ENCODE results near the gene WDR44. TPM values are rescaled to one million over a fixed set of nuclear protein-coding genes. Genes with fewer than 3 reads are reported as not detected.

WDR44 gene
- total and polyA plus RNA-seq, 10 of the 15 experiments (the other 5 are each of a cell fraction or from before 2014, with no cell fraction given), result 3.4 to 14.0 (median 11.6) TPM

DNA sequence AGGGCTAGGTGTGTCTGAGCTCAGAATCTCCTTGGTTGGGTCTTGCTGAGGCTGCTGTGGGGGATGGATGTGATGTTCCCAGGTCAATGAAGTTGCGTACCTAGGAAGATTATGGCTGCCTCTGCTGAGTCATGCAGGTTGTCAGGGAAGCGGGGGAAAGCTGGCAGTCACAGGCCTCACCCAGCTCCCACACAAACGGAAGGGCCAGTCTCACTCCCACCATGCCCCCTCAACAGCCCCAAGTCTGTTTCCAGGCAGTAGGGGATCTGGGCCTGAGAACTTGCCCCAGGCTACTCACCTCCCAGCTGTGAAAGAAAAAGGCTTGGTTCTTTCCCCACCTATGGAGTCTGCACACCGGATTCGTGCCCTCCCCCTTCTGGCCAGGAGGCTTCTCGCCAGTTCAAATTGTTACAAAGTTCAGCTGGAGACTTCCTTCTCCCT lies 72.9 kb downstream of the WDR44 start (continued):
- TF ChIP-seq, protein P1, sequence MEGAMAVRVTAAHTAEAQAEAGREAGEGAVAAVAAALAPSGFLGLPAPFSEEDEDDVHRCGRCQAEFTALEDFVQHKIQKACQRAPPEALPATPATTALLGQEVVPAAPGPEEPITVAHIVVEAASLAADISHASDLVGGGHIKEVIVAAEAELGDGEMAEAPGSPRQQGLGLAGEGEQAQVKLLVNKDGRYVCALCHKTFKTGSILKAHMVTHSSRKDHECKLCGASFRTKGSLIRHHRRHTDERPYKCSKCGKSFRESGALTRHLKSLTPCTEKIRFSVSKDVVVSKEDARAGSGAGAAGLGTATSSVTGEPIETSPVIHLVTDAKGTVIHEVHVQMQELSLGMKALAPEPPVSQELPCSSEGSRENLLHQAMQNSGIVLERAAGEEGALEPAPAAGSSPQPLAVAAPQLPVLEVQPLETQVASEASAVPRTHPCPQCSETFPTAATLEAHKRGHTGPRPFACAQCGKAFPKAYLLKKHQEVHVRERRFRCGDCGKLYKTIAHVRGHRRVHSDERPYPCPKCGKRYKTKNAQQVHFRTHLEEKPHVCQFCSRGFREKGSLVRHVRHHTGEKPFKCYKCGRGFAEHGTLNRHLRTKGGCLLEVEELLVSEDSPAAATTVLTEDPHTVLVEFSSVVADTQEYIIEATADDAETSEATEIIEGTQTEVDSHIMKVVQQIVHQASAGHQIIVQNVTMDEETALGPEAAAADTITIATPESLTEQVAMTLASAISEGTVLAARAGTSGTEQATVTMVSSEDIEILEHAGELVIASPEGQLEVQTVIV (IDR thresholded peaks at IDR 0.05; ENCODE audit: borderline replicate concordance, partially characterized antibody), result no peak
- no peak for TF ChIP-seq STAT1 (conservative IDR thresholded peaks at IDR 0.05)
- TF ChIP-seq, protein P2, sequence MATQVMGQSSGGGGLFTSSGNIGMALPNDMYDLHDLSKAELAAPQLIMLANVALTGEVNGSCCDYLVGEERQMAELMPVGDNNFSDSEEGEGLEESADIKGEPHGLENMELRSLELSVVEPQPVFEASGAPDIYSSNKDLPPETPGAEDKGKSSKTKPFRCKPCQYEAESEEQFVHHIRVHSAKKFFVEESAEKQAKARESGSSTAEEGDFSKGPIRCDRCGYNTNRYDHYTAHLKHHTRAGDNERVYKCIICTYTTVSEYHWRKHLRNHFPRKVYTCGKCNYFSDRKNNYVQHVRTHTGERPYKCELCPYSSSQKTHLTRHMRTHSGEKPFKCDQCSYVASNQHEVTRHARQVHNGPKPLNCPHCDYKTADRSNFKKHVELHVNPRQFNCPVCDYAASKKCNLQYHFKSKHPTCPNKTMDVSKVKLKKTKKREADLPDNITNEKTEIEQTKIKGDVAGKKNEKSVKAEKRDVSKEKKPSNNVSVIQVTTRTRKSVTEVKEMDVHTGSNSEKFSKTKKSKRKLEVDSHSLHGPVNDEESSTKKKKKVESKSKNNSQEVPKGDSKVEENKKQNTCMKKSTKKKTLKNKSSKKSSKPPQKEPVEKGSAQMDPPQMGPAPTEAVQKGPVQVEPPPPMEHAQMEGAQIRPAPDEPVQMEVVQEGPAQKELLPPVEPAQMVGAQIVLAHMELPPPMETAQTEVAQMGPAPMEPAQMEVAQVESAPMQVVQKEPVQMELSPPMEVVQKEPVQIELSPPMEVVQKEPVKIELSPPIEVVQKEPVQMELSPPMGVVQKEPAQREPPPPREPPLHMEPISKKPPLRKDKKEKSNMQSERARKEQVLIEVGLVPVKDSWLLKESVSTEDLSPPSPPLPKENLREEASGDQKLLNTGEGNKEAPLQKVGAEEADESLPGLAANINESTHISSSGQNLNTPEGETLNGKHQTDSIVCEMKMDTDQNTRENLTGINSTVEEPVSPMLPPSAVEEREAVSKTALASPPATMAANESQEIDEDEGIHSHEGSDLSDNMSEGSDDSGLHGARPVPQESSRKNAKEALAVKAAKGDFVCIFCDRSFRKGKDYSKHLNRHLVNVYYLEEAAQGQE (IDR thresholded peaks at IDR 0.05; ENCODE audit: low read depth, low read length), result no peak

DNA sequence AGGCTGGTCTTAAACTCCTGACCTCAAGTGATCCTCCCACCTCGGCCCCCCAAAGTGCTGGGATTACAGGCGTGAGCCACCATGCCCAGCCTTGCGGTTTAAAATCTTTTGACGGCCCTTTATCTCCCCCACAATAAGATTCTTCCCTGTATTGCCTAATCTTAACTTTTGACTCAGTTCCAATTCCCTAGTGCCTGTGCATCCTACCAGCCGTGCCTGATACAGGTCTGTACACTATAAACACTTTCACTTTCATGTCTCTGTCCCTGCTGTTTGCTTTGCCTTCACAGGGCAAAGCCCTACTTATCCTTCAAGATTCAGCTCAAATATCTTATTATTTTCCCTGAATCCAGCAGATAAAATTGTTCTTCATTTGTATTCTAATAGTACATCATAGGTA lies 74.6 kb downstream of the WDR44 start:
- CTCF ChIA-PET, result no interaction called here
- FAIRE-seq, result no peak
- no peak for DNase-seq (ENCODE audit: low read depth, low spot score)
- Histone ChIP-seq H3K4me1 (ENCODE audit: control insufficient read depth, insufficient read depth, low read length) (no peaks in the 10 kb centered on the region), H2AFZ (ENCODE audit: control insufficient read depth, low read depth, low read length) (no peak overlapping the region), H3K4me3 (no peak overlapping the region), H3K4me2 (ENCODE audit: control insufficient read depth, insufficient read depth) (no peak overlapping the region), H3K27ac (ENCODE audit: control insufficient read depth, insufficient read depth) (no peak overlapping the region), H4K20me1 (ENCODE audit: control insufficient read depth, insufficient read depth) (no peaks in the 10 kb centered on the region), H3K27me3 (replicated peaks in 1 of 2; ENCODE audit: control insufficient read depth in 2 of 2, insufficient read depth in 2 of 2, low read length in 1 of 2) (no peaks in the 10 kb centered on the region), H3K79me2 (ENCODE audit: control insufficient read depth, insufficient read depth, low read length) (no peaks in the 10 kb centered on the region), H3K9me3 (replicated peaks; ENCODE audit: control insufficient read depth, insufficient read depth, low read length) (no peaks in the 10 kb centered on the region), H3K9ac (ENCODE audit: control insufficient read depth, insufficient read depth, low read length) (no peak overlapping the region), H3K36me3 (ENCODE audit: control insufficient read depth in 2 of 2, insufficient read depth in 2 of 2, low read length in 1 of 2) (no peaks in the 10 kb centered on the region; a peak in 1 of 4 replicates)
- no TSS peak for BruUV-seq (replicated peaks)
- RAD21 ChIA-PET (ENCODE audit: unreplicated experiment), result no interaction called here
- intact Hi-C loops (cut with micrococcal nuclease; ENCODE audit: unreplicated experiment), result loop anchor here (5.0 kb wide), 1 partner anchor 73 kb away; the partner anchor contains the start of gene WDR44
- 44% methylated on average over 5 of the region's 5 CpGs for WGBS (ENCODE audit: insufficient coverage, insufficient replicate concordance, low lambda C conversion rate, missing lambda C conversion rate)
- ATAC-seq, result peak; percentile 84
- POLR2A ChIA-PET, result no interaction called here
- SMC1A ChIA-PET (ENCODE audit: uncharacterized antibody, unreplicated experiment), result no interaction called here
- in situ Hi-C loops (cut with MboI), result no loop called here
- TF ChIP-seq, protein P3, sequence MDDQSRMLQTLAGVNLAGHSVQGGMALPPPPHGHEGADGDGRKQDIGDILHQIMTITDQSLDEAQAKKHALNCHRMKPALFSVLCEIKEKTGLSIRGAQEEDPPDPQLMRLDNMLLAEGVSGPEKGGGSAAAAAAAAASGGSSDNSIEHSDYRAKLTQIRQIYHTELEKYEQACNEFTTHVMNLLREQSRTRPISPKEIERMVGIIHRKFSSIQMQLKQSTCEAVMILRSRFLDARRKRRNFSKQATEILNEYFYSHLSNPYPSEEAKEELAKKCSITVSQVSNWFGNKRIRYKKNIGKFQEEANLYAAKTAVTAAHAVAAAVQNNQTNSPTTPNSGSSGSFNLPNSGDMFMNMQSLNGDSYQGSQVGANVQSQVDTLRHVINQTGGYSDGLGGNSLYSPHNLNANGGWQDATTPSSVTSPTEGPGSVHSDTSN (IDR thresholded peaks at IDR 0.05; ENCODE audit: insufficient replicate concordance, low read depth, low read length), result no peak
- TF ChIP-seq, protein P1 (IDR thresholded peaks at IDR 0.05; ENCODE audit: borderline replicate concordance, partially characterized antibody), result no peak
- TF ChIP-seq BRCA1 (IDR thresholded peaks at IDR 0.05; ENCODE audit: low read depth, low read length), result no peak
- no peak for TF ChIP-seq POU2F2 (IDR thresholded peaks at IDR 0.05; ENCODE audit: borderline replicate concordance, low read depth, low read length)
- TF ChIP-seq GABPA (IDR thresholded peaks at IDR 0.05; ENCODE audit: low read depth), result no peak
- no peak for TF ChIP-seq CBX3 (IDR thresholded peaks at IDR 0.05; ENCODE audit: borderline replicate concordance, low read depth)
- no peak for TF ChIP-seq CHD4 (IDR thresholded peaks at IDR 0.05)
- no peak for TF ChIP-seq STAT1 (conservative IDR thresholded peaks at IDR 0.05)
- no peak for TF ChIP-seq NFYA (IDR thresholded peaks at IDR 0.05; ENCODE audit: borderline replicate concordance, low read depth, low read length)
- no peak for TF ChIP-seq BMI1 (IDR thresholded peaks at IDR 0.05; ENCODE audit: borderline replicate concordance)
- TF ChIP-seq MYC (IDR thresholded peaks at IDR 0.05; ENCODE audit: insufficient read depth, insufficient read length, insufficient replicate concordance, low read length, severe bottlenecking), result no peak
- no peak for TF ChIP-seq TARDBP (IDR thresholded peaks at IDR 0.05; ENCODE audit: borderline replicate concordance)

Measured in GM12878 (cell line).